ENCODE data around the gene TRERF1. TPM values are rescaled to one million over a fixed set of nuclear protein-coding genes. Genes with fewer than 3 reads are reported as not detected.

Gene TRERF1
- total and polyA plus RNA-seq, 2 of the 4 experiments (the other 2 are of a cell fraction): 6.3 to 9.9 TPM

DNA sequence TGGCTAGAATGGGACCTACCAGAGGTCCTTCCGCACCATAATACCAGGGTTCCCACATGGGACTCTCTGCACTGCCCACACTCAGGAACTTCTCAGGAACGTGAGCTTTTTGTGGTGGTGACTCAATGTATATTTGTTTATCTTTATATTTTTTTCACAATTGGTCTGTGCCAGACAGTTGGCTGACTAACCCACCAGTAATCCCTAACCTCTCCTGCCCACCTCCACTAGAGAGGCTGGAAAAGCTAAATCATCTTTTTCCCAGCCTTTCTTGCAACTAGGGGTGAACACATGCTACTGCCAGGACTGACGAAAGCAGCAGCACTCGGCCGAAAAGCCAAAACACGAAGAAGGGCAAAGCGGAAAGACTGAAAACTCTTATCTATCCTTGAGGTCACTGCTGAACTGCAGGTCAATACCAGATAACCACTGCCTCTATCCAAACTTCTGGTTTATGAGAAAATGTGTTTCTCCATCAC lies 112.9 kb downstream of the TRERF1 start:
- Histone ChIP-seq H3K36me3 (ENCODE audit: control insufficient read depth, insufficient read depth, low read length) (no peaks in the 10 kb centered on the region), H2BK120ac (ENCODE audit: low read depth, low read length) (peak overlapping the region; percentile 92), H3K4me2 (ENCODE audit: low read depth, low read length) (peak overlapping the region; percentile 74), H4K8ac (ENCODE audit: low read depth in 2 of 2, low read length in 2 of 2) (peak overlapping the region; percentile 60 to 73), H3K27ac (ENCODE audit: insufficient read depth, low read length) (peak overlapping the region; percentile 58), H3K14ac (replicated peaks; ENCODE audit: low read depth, low read length) (peak overlapping the region; percentile 76), H3K4me3 (ENCODE audit: insufficient read depth, low read depth, low read length) (no peak overlapping the region; the same call in 1 of the 2 replicates), H4K20me1 (ENCODE audit: insufficient read depth, low read length) (peaks cover 8% of the 10 kb centered on the region), H3K18ac (ENCODE audit: low read depth, low read length) (peak overlapping the region; percentile 58; the same call in 1 of the 2 replicates), H3K4ac (ENCODE audit: low read depth, low read length) (peak overlapping the region; percentile 98), H2BK5ac (ENCODE audit: low read depth, low read length, poor library complexity, severe bottlenecking) (peak overlapping the region; percentile 82), H2AK9ac (replicated peaks; ENCODE audit: low read depth, low read length, poor library complexity) (peak overlapping the region; percentile 50), H3K9ac (ENCODE audit: low read depth, low read length) (peak overlapping the region; percentile 36; the same call in 1 of the 2 replicates), H4K5ac (ENCODE audit: low read depth, low read length) (peak overlapping the region; percentile 11; the same call in 1 of the 2 replicates), H3K4me1 (ENCODE audit: control insufficient read depth, insufficient read depth, low read length) (peaks cover 17% of the 10 kb centered on the region), H2BK20ac (ENCODE audit: low read depth, low read length) (peak overlapping the region; percentile 88), H2BK15ac (ENCODE audit: low read depth, low read length) (peak overlapping the region; percentile 79; the same call in 2 of the 3 replicates), H3K56ac (ENCODE audit: extremely low read depth, insufficient read depth, low read length) (peak overlapping the region; percentile 69), H3K9me3 (ENCODE audit: control insufficient read depth, insufficient read depth, low read length) (no peaks in the 10 kb centered on the region), H4K91ac (ENCODE audit: insufficient read depth, low read depth, low read length) (peak overlapping the region; percentile 75), H3K27me3 (ENCODE audit: control insufficient read depth, insufficient read depth, low read length) (no peaks in the 10 kb centered on the region), H2AFZ (replicated peaks; ENCODE audit: low read length, poor library complexity) (peak overlapping the region; percentile 29), H3K23ac (ENCODE audit: low read depth, low read length) (peak overlapping the region; percentile 69; the same call in 1 of the 2 replicates), H3K9me1 (ENCODE audit: insufficient read depth, low read length) (peaks cover 42% of the 10 kb centered on the region), H3K79me1 (ENCODE audit: low read depth in 1 of 2, low read length in 2 of 2) (peaks cover 67 to 95% of the 10 kb centered on the region in 2 experiments), H2AK5ac (ENCODE audit: low read depth, low read length) (peak overlapping the region; percentile 82; the same call in 1 of the 2 replicates)
- ChIA-PET POLR2A (ENCODE audit: unreplicated experiment) (no interaction called here), CTCF (interaction anchor here (0.5 to 1.1 kb wide), 4 partner anchors 25 to 392 kb away, joined by 3 to 4 read pairs (median 3); no protein-coding TSS in a partner anchor)
- in situ Hi-C loops (cut with MboI; ENCODE audit: low sequenced_read_pairs): no loop called here
- intact Hi-C loops (cut with micrococcal nuclease): loop anchor here (2.0 to 10.0 kb wide), 2 partner anchors 22 to 114 kb away; no protein-coding TSS in a partner anchor
- WGBS, 2 experiments (ENCODE audit: extremely low coverage in 2 of 2, insufficient read length in 1 of 2): no CpG with 5 or more reads among the region's 7 CpGs
- ATAC-seq (ENCODE audit: low read depth): peak; percentile 95
- dilution Hi-C loops (cut with HindIII; ENCODE audit: low sequenced_read_pairs, unreplicated experiment): no loop called here
- BruUV-seq (replicated peaks): no TSS peak
- DNase-seq: peak; percentile 99
- TF ChIP-seq NFE2L2 (IDR thresholded peaks at IDR 0.05; ENCODE audit: low read depth, low read length): peak; percentile 65; the same call in 1 of the 2 replicates
- peak; percentile 52; the same call in 1 of the 2 replicates for TF ChIP-seq POLR2A (IDR thresholded peaks at IDR 0.05; ENCODE audit: low read depth, low read length)
- peak; percentile 23 for TF ChIP-seq SMC3 (IDR thresholded peaks at IDR 0.05; ENCODE audit: low read depth, low read length)
- TF ChIP-seq, protein P1, sequence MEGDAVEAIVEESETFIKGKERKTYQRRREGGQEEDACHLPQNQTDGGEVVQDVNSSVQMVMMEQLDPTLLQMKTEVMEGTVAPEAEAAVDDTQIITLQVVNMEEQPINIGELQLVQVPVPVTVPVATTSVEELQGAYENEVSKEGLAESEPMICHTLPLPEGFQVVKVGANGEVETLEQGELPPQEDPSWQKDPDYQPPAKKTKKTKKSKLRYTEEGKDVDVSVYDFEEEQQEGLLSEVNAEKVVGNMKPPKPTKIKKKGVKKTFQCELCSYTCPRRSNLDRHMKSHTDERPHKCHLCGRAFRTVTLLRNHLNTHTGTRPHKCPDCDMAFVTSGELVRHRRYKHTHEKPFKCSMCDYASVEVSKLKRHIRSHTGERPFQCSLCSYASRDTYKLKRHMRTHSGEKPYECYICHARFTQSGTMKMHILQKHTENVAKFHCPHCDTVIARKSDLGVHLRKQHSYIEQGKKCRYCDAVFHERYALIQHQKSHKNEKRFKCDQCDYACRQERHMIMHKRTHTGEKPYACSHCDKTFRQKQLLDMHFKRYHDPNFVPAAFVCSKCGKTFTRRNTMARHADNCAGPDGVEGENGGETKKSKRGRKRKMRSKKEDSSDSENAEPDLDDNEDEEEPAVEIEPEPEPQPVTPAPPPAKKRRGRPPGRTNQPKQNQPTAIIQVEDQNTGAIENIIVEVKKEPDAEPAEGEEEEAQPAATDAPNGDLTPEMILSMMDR (conservative IDR thresholded peaks at IDR 0.05; ENCODE audit: low read depth, low read length): peak; percentile 28; the same call in 1 of the 2 replicates
- no peak for TF ChIP-seq CHD1 (IDR thresholded peaks at IDR 0.05; ENCODE audit: low read depth, low read length)
- TF ChIP-seq MAFK (IDR thresholded peaks at IDR 0.05; ENCODE audit: low read depth, low read length): peak; percentile 78
- peak; percentile 39; the same call in 1 of the 2 replicates for TF ChIP-seq RAD21 (IDR thresholded peaks at IDR 0.05; ENCODE audit: low read length)
- TF ChIP-seq, protein P2, sequence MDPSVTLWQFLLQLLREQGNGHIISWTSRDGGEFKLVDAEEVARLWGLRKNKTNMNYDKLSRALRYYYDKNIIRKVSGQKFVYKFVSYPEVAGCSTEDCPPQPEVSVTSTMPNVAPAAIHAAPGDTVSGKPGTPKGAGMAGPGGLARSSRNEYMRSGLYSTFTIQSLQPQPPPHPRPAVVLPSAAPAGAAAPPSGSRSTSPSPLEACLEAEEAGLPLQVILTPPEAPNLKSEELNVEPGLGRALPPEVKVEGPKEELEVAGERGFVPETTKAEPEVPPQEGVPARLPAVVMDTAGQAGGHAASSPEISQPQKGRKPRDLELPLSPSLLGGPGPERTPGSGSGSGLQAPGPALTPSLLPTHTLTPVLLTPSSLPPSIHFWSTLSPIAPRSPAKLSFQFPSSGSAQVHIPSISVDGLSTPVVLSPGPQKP (IDR thresholded peaks at IDR 0.05; ENCODE audit: borderline replicate concordance, low read depth, low read length): no peak
- peak; percentile 77 for TF ChIP-seq CEBPB (IDR thresholded peaks at IDR 0.05; ENCODE audit: low read depth, low read length)
- 0 out of 2 replicates have a peak, but pooled peaks have one; percentile 43 for TF ChIP-seq MXI1 (IDR thresholded peaks at IDR 0.05; ENCODE audit: borderline replicate concordance, low read depth, low read length)
- TF ChIP-seq RCOR1 (IDR thresholded peaks at IDR 0.05; ENCODE audit: insufficient replicate concordance, low read length): peak; percentile 39
- no peak for TF ChIP-seq MAZ (IDR thresholded peaks at IDR 0.05; ENCODE audit: borderline replicate concordance, low read depth, low read length)
- no peak for TF ChIP-seq RFX5 (IDR thresholded peaks at IDR 0.05; ENCODE audit: low read depth, low read length)
- peak; percentile 93 for TF ChIP-seq FOS (IDR thresholded peaks at IDR 0.05; ENCODE audit: low read depth, low read length)
- TF ChIP-seq USF2 (IDR thresholded peaks at IDR 0.05; ENCODE audit: low read depth, low read length): no peak

Data from IMR-90 (cell line).